Measurements from ENCODE around the gene KISS1R.

- TF ChIP-seq CTCF (IDR thresholded peaks at IDR 0.05), result no peak
- TF ChIP-seq POLR2A (IDR thresholded peaks at IDR 0.05), result peak; percentile 5 to 42
These were observed 3.9 kb upstream of the KISS1R start, which contains the start of gene R3HDM4 for GRCh38 chr19:913080-913748.

All from adrenal gland (tissue), 5 donors.